Pancreas (tissue), 10 donors: ENCODE measurements around the gene C3orf20. TPM values are rescaled to one million over a fixed set of nuclear protein-coding genes. Genes with fewer than 3 reads are reported as not detected.

ENCODE experiments used
- ATAC-seq, 4 donors: fragments of 200-7000 bp; cut with Tn5 transposase; one replicate each; pipeline versions ENCODE4 v1.8.0 to v1.9.1; 2020; ENCODE audit warnings: mild to moderate bottlenecking in 4 of 4, moderate library complexity in 4 of 4
- DNase-seq, 6 donors: peaks; one replicate each; pipeline ENCODE4 v3.0.0-alpha.2; 2020
- FAIRE-seq: peaks from 2 replicates; lab custom pipeline; 2012; peaks lifted over from hg19 to GRCh38; lab: Jason Lieb, UNC
- H3K27ac ChIP-seq, 4 donors: fragments of 200-600 bp; sonication (generic); 1 replicate in 3 of 4; 2 replicates in 1 of 4; pipeline versions ENCODE4 v1.5.0 to v1.8.0; 2020
- H3K27me3 ChIP-seq, 4 donors: fragments of 200-600 bp; one replicate each; pipeline ENCODE4 v1.8.0; 2021
- H3K36me3 ChIP-seq, 3 donors: fragments of 200-600 bp; sonication (generic) in 1 of 3; one replicate each; pipeline versions ENCODE4 v1.5.0 to v1.8.0; 2020 to 2021
- H3K4me1 ChIP-seq, 3 donors: fragments of 200-600 bp; one replicate each; pipeline ENCODE4 v1.8.0; 2021
- H3K4me3 ChIP-seq, 4 donors: fragments of 200-600 bp; sonication (generic) in 2 of 4; one replicate each; pipeline versions ENCODE4 v1.5.0 to v1.8.0; 2020 to 2021
- H3K9me3 ChIP-seq, 4 donors: fragments of 200-600 bp; one replicate each; pipeline ENCODE4 v1.8.0; 2021
- WGBS, 2 donors: extraction: QIAGEN DNeasy Blood & Tissue Kit; methylation state at CpG; one replicate each; pipeline ENCODE4 v1.1.7; 2013; 5-methylcytosine and 5-hydroxymethylcytosine counted together
- intact Hi-C, 3 donors: fragments of 100-400 bp; cut with DNase I; formaldehyde crosslinking; loops; one replicate each; pipeline versions ENCODE4 v1.11.1 to v1.14.2; 2022
- polyA plus RNA-seq, 2 donors: library from polyadenylated mRNA; stranded (reverse); fragments of 200-250 nt; gene quantifications; one replicate each; pipeline ENCODE4 v1.2.3, GENCODE V29; 2013
- total RNA-seq, 6 donors: library from RNA; stranded (reverse); fragmentation: NEBNext Ultra II Directional in 4 of 6; extraction: Animal tissue kit (Norgen Biotek cat#: 25700) in 4 of 6; gene quantifications; one replicate each; pipeline versions ENCODE4 v1.2.1 to v1.2.4, GENCODE V29; 2021 to 2023
- TF ChIP-seq, protein P1 (sequence below), 4 donors: fragments of 200-600 bp; sonication (generic) in 3 of 4; IDR thresholded peaks; one replicate each; pipeline versions ENCODE4 v1.5.0 to v1.8.0; 2021; ENCODE audit warnings: antibody characterized with exemption in 4 of 4
- donor health status: healthy with polysubstance abuse.
- donor health status: DM: no; HTN: no; CAD: no; lungs with moderate emphysema.
- donor health status: DM: no; HTN: no; CAD: no.
- donor health status: control.
- donor health status: control.
- donor health status: Bipolar disorder and iron deficiency.
- donor health status: DM: yes; HTN: yes; CAD: no.
- donor health status: DM: no; HTN: no; CAD: no.
- donor health status: DM: no; HTN: no; CAD: no.
- donor health status: DM: yes; HTN: yes; CAD: no.

The C3orf20 gene
- total and polyA plus RNA-seq, 8 donors, result 0.02 to 0.12 (median 0.06) TPM; not detected in 3

DNA sequence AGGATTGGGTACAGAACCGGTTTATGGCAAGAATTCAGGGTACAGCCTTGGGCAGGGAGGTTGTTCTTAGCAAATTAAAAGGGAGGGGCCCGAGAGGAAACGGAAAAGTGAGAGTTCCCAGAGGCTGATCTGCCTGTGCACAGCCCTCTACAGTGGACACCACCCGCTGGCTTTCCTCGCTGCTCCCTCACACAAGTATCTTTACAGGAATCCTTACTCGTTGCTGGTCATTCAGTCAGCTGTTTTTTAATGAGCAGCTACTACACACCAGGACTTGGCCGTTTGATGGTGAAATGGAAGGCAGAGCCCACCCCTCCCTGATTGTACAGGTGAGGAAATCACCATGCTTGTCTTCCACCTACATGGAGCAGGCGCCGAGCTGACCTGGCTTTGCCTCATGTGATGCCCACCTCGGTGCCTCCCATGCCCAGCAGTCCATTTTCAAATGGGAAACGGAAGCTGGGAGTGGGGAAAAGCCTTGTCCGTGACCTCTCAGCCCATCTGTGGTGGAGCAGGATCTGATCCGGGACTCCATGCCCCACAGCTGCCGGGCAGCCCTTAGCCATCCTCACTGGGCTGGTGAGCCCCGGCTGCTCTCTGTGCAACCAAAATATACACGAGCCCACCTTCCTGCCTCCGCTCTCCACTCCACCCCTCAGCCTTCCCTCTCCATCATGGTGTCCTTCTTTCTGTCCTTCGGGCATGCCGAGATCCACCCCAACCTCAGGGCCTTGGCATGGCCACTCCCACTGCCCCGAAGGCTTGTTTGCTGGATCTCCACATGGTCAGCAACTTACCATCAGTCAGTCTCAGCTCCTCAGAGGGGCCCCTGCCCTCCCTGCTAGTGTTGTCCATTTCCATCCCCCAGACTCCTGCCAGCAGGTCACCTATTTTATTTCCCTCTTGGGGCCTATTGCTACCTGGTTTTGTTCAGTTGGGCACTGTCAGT, 110.5 kb downstream of the C3orf20 start:
- 77 to 86% methylated on average over 20 of the region's 20 CpGs for WGBS, 2 donors
- Histone ChIP-seq H3K4me3 (no peak overlapping the region), H3K9me3 (no peaks in the 10 kb centered on the region), H3K27ac (no peak overlapping the region), H3K36me3 (no peaks in the 10 kb centered on the region), H3K27me3 (no peaks in the 10 kb centered on the region), H3K4me1 (no peaks in the 10 kb centered on the region)
- DNase-seq (peak in 1 of 6 donors; percentile 25), ATAC-seq (no peak), FAIRE-seq (no peak)
- TF ChIP-seq, protein P1, sequence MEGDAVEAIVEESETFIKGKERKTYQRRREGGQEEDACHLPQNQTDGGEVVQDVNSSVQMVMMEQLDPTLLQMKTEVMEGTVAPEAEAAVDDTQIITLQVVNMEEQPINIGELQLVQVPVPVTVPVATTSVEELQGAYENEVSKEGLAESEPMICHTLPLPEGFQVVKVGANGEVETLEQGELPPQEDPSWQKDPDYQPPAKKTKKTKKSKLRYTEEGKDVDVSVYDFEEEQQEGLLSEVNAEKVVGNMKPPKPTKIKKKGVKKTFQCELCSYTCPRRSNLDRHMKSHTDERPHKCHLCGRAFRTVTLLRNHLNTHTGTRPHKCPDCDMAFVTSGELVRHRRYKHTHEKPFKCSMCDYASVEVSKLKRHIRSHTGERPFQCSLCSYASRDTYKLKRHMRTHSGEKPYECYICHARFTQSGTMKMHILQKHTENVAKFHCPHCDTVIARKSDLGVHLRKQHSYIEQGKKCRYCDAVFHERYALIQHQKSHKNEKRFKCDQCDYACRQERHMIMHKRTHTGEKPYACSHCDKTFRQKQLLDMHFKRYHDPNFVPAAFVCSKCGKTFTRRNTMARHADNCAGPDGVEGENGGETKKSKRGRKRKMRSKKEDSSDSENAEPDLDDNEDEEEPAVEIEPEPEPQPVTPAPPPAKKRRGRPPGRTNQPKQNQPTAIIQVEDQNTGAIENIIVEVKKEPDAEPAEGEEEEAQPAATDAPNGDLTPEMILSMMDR (IDR thresholded peaks at IDR 0.05), result no peak
- intact Hi-C loops, result no loop called here

GRCh38 chr3:14786369-14786768, 111.4 kb downstream of the C3orf20 start:
- H3K9me3 ChIP-seq, result no peaks in the 10 kb centered on the region
- FAIRE-seq, result no peak
- no peak overlapping the region for H3K4me3 ChIP-seq
- H3K27ac ChIP-seq, result no peak overlapping the region
- no peaks in the 10 kb centered on the region for H3K36me3 ChIP-seq
- TF ChIP-seq, protein P1 (IDR thresholded peaks at IDR 0.05), result no peak
- intact Hi-C loops, result no loop called here
- WGBS, 2 donors, result 74 to 90% methylated on average over 3 of the region's 3 CpGs
- no peaks in the 10 kb centered on the region for H3K4me1 ChIP-seq
- ATAC-seq, result no peak
- H3K27me3 ChIP-seq, result peaks cover 0 to 4% (median 0%) of the 10 kb centered on the region in 4 donors
- no peak for DNase-seq

- TF ChIP-seq, protein P1 (IDR thresholded peaks at IDR 0.05), result no peak
- intact Hi-C loops, result no loop called here
- peaks cover 0 to 4% (median 0%) of the 10 kb centered on the region in 4 donors for H3K27me3 ChIP-seq
- FAIRE-seq (no peak), DNase-seq (peak in 1 of 6 donors; percentile 39), ATAC-seq (peak in 3 of 4 donors; percentile 64 to 79 (median 70))
- no peak overlapping the region for H3K4me3 ChIP-seq
- no peaks in the 10 kb centered on the region for H3K9me3 ChIP-seq
- 13 to 26% methylated on average over 7 of the region's 7 CpGs for WGBS, 2 donors
- no peaks in the 10 kb centered on the region for H3K4me1 ChIP-seq
- H3K36me3 ChIP-seq, result no peaks in the 10 kb centered on the region
- no peak overlapping the region for H3K27ac ChIP-seq
Observed at GRCh38 chr3:14787630-14788029, 112.7 kb downstream of the C3orf20 start.

DNA sequence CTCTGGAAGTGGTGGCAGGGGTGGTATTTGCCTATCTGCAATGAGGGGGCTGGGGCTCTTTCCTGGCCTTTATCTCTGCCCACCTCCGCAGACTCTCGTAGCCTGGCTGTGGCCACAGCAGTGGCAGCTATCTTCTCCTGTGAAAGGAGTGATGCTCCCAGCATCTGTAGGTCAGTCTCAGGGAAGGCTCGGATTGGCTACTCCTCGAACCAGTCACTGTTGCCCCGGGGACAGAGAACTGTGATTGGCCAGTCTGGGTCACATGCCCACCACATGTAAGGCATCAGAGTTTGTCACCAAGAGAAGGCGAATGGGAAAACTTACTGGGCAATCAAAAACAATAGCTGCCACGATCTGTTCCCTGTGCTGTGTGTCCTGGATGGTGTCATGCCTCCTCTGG, 113.7 kb downstream of the C3orf20 start:
- no peak overlapping the region for H3K27ac ChIP-seq
- DNase-seq (peak in 1 of 6 donors; percentile 30), FAIRE-seq (no peak), ATAC-seq (no peak)
- no peak overlapping the region for H3K4me3 ChIP-seq
- intact Hi-C loops, result no loop called here
- H3K9me3 ChIP-seq, result no peaks in the 10 kb centered on the region
- 74 to 82% methylated on average over 7 of the region's 7 CpGs for WGBS, 2 donors
- no peaks in the 10 kb centered on the region for H3K4me1 ChIP-seq
- TF ChIP-seq, protein P1 (IDR thresholded peaks at IDR 0.05), result no peak
- H3K27me3 ChIP-seq, result peaks cover 0 to 4% (median 0%) of the 10 kb centered on the region in 4 donors
- H3K36me3 ChIP-seq, result no peaks in the 10 kb centered on the region

DNA sequence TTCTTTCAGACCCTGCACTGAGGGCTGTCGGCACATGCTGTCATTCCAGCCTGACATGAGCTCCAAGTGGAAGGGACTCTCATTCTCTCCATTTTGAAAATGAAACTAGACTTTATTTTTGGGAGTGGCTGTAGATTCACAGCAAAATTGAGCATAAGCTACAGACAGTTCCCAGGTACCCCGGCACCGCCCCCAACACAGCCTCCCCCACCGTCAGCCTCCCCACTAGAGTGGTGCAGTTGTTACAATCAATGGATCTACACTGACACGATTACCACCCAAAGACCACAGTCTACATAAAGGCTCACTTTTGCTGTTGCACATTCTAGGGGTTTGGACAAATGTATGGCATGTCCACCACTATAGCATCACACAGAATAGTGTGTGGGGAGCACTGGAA, 114.3 kb downstream of the C3orf20 start:
- H3K36me3 ChIP-seq, result no peaks in the 10 kb centered on the region
- intact Hi-C loops, result no loop called here
- 59 to 69% methylated on average over 5 of the region's 5 CpGs for WGBS, 2 donors
- no peak overlapping the region for H3K4me3 ChIP-seq
- DNase-seq (peak in 1 of 6 donors; percentile 6), FAIRE-seq (no peak), ATAC-seq (no peak)
- H3K9me3 ChIP-seq, result no peaks in the 10 kb centered on the region
- no peaks in the 10 kb centered on the region for H3K4me1 ChIP-seq
- peaks cover 0 to 4% (median 0%) of the 10 kb centered on the region in 4 donors for H3K27me3 ChIP-seq
- H3K27ac ChIP-seq, result no peak overlapping the region
- TF ChIP-seq, protein P1 (IDR thresholded peaks at IDR 0.05), result no peak
